RPMI8226 (cell line): ENCODE measurements around the gene C15orf39.

Experiments
- DNase-seq: peaks from one replicate; pipeline ENCODE4 v3.0.0-alpha.2; 2015

Gene C15orf39

GRCh38 chr15:75174102-75174501 lies 27.6 kb upstream of the C15orf39 start:
- DNase-seq = no peak

GRCh38 chr15:75174729-75175128 lies 27.0 kb upstream of the C15orf39 start:
- no peak for DNase-seq

GRCh38 chr15:75176396-75176761 lies 25.3 kb upstream of the C15orf39 start:
- no peak for DNase-seq

- DNase-seq = peak; percentile 99
Measured at GRCh38 chr15:75177360-75178071, 24.2 kb upstream of the C15orf39 start.

GRCh38 chr15:75178171-75178937 lies 23.3 kb upstream of the C15orf39 start:
- peak; percentile 83 for DNase-seq

GRCh38 chr15:75178938-75179745 lies 22.5 kb upstream of the C15orf39 start:
- DNase-seq = no peak

- DNase-seq = no peak
Measured at GRCh38 chr15:75179746-75180140, 21.9 kb upstream of the C15orf39 start.

- no peak for DNase-seq
Measured at GRCh38 chr15:75181780-75182179, 19.9 kb upstream of the C15orf39 start.

- no peak for DNase-seq
Measured at GRCh38 chr15:75182187-75183131, 19.2 kb upstream of the C15orf39 start.

GRCh38 chr15:75185271-75186029 lies 16.2 kb upstream of the C15orf39 start:
- DNase-seq = peak; percentile 88

- DNase-seq = no peak
Measured at GRCh38 chr15:75186044-75186443, 15.6 kb upstream of the C15orf39 start.

GRCh38 chr15:75188499-75188898 lies 13.2 kb upstream of the C15orf39 start:
- DNase-seq = no peak

- DNase-seq = no peak
Measured at GRCh38 chr15:75191235-75191634, 10.4 kb upstream of the C15orf39 start.

GRCh38 chr15:75192307-75192706 lies 9.4 kb upstream of the C15orf39 start:
- DNase-seq = no peak

GRCh38 chr15:75193272-75193671 lies 8.4 kb upstream of the C15orf39 start:
- no peak for DNase-seq

- DNase-seq = no peak
Measured at GRCh38 chr15:75193976-75194375, 7.7 kb upstream of the C15orf39 start.

GRCh38 chr15:75194397-75194796 lies 7.3 kb upstream of the C15orf39 start:
- DNase-seq = no peak

- peak; percentile 56 for DNase-seq
Measured at GRCh38 chr15:75195122-75195765, 6.4 kb upstream of the C15orf39 start.

- DNase-seq = no peak
Measured at GRCh38 chr15:75195766-75196241, 5.9 kb upstream of the C15orf39 start.

- DNase-seq = no peak
Measured at GRCh38 chr15:75197062-75197630, 4.5 kb upstream of the C15orf39 start.
